ACC112 (cell line): ENCODE results near the gene TP63.

Experiments
- H2AFZ ChIP-seq: fragments of 200-600 bp; sonication (generic); one replicate; pipeline ENCODE4 v1.6.0; 2017; ENCODE audit warnings: antibody characterized with exemption, low read length; ENCODE audit not compliant: unreplicated experiment
- H3K27ac ChIP-seq: fragments of 200-600 bp; sonication (generic); 2 replicates; pipeline ENCODE4 v1.5.1; 2014; ENCODE audit warnings: low read depth, mild to moderate bottlenecking, antibody characterized with exemption, low read length, moderate library complexity
- H3K27me3 ChIP-seq: fragments of 200-600 bp; sonication (generic); 2 replicates; pipeline ENCODE4 v1.6.1; 2014; ENCODE audit warnings: mild to moderate bottlenecking, antibody characterized with exemption, low read length, moderate library complexity, mixed read lengths; ENCODE audit not compliant: insufficient read depth
- H3K36me3 ChIP-seq: fragments of 200-600 bp; sonication (generic); 2 replicates; pipeline ENCODE4 v1.6.1; 2016; ENCODE audit warnings: mild to moderate bottlenecking, antibody characterized with exemption, low read length, moderate library complexity, mixed read lengths; ENCODE audit not compliant: insufficient read depth
- H3K4me1 ChIP-seq: fragments of 200-600 bp; sonication (generic); one replicate; pipeline ENCODE4 v1.6.1; 2016; ENCODE audit warnings: low read length, mixed read lengths; ENCODE audit not compliant: insufficient read depth, unreplicated experiment, control insufficient read depth
- H3K4me3 ChIP-seq: fragments of 200-600 bp; sonication (generic); 2 replicates; pipeline ENCODE4 v1.5.1; 2014; ENCODE audit warnings: mild to moderate bottlenecking, low read depth, low read length
- H3K79me2 ChIP-seq: fragments of 200-600 bp; sonication (generic); one replicate; pipeline ENCODE4 v1.6.0; 2016; ENCODE audit warnings: low read length; ENCODE audit not compliant: control insufficient read depth, unreplicated experiment, insufficient read depth

The TP63 gene

GRCh38 chr3:189908646-189909045 is 277.5 kb downstream of the TP63 start:
- Histone ChIP-seq H3K4me1 (peaks cover 17% of the 10 kb centered on the region), H3K4me3 (peak overlapping the region; percentile 29; the same call in 1 of the 2 replicates), H3K79me2 (no peaks in the 10 kb centered on the region), H3K36me3 (no peaks in the 10 kb centered on the region), H2AFZ (peak overlapping the region; percentile 71), H3K27ac (peak overlapping the region; percentile 8; the same call in 1 of the 2 replicates), H3K27me3 (no peaks in the 10 kb centered on the region)

DNA sequence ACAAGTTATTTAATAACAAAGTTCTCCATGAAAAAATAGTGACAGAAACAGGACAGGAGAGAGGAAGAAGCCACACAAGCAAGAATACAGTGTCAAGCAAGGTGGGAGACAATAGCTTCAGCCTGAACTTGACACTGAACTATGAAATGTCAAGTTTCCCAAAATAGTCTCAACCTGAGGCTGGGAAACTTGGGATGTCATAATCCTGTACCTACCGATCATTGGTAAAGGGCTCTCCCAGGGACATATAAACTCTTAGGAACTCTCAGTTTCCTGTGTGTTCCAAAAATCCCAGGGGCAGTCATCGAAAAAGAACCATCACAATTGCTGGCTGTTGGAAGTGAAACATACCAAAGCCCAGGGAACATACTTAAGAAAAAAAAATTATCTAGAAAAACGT is 277.9 kb downstream of the TP63 start:
- H3K36me3 ChIP-seq: no peaks in the 10 kb centered on the region
- H3K27me3 ChIP-seq: no peaks in the 10 kb centered on the region
- peak overlapping the region; percentile 29; the same call in 1 of the 2 replicates for H3K4me3 ChIP-seq
- H3K4me1 ChIP-seq: peaks cover 22% of the 10 kb centered on the region
- H3K27ac ChIP-seq: peak overlapping the region; percentile 8; the same call in 1 of the 2 replicates
- no peaks in the 10 kb centered on the region for H3K79me2 ChIP-seq
- H2AFZ ChIP-seq: peak overlapping the region; percentile 71

DNA sequence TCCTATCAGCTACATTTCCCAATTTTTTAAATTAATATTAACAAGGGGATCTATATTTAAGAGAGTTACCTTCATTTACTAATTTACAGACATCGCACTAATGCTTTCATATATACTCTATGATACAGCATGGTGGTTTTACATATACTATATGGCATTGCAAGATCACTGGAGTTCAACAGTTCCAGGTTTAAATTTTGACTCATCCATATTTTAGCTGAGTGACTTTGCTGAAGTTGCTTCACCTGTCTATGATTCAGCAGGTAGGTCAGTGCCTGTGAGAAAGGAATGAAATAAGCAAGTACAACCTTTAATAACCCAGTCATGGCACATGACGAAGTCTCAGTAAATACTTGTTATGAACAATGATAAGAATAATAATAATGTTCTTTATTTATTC is 278.4 kb downstream of the TP63 start:
- Histone ChIP-seq H3K4me3 (no peak overlapping the region), H3K79me2 (no peaks in the 10 kb centered on the region), H3K36me3 (no peaks in the 10 kb centered on the region), H3K27ac (no peak overlapping the region), H3K27me3 (no peaks in the 10 kb centered on the region), H3K4me1 (peaks cover 26% of the 10 kb centered on the region), H2AFZ (no peak overlapping the region)

DNA sequence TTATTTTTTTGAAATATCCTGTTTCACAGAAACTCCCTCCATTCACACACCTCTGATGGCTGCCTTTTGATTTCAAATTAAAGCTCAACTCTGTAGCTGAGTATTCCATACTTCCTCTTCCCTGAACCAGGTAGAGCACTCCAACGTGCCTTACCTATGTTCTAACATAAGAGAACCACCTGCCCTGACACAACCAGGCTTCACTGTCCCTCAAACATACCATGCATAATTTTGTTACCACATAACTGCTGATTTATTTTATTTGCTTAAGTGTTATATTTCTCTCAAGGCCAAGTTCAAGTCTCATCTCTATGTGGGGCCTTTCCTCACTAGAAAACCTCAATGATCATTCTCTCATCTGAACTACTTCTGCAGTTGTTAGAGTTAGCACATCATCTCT is 279.8 kb downstream of the TP63 start:
- Histone ChIP-seq H3K79me2 (no peaks in the 10 kb centered on the region), H3K4me3 (no peak overlapping the region), H2AFZ (no peak overlapping the region), H3K27ac (no peak overlapping the region), H3K4me1 (peaks cover 34% of the 10 kb centered on the region), H3K36me3 (no peaks in the 10 kb centered on the region), H3K27me3 (no peaks in the 10 kb centered on the region)

DNA sequence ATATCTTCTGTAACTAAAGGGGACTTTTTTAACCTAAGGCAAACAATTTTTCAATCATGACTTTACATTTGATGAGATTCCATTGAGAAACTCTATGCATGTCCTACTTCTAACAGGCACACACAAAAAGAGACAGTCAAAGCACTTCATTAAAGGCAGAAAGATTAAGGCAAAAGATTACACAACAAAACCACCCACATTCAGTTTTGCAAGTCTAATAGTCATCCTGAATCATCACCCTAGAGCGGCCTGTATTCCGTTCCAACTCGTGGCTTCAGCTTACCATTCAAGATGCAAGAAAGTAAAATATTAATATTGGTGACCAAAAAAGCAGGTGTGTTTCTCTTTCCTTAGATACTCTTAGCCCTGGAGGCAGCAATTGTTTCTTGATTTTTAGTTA is 283.6 kb downstream of the TP63 start:
- Histone ChIP-seq H3K4me1 (peaks cover 27% of the 10 kb centered on the region), H3K4me3 (peak overlapping the region; percentile 8; the same call in 1 of the 2 replicates), H3K79me2 (no peaks in the 10 kb centered on the region), H2AFZ (peak overlapping the region; percentile 19), H3K36me3 (no peaks in the 10 kb centered on the region), H3K27ac (peak overlapping the region; percentile 56), H3K27me3 (no peaks in the 10 kb centered on the region)

DNA sequence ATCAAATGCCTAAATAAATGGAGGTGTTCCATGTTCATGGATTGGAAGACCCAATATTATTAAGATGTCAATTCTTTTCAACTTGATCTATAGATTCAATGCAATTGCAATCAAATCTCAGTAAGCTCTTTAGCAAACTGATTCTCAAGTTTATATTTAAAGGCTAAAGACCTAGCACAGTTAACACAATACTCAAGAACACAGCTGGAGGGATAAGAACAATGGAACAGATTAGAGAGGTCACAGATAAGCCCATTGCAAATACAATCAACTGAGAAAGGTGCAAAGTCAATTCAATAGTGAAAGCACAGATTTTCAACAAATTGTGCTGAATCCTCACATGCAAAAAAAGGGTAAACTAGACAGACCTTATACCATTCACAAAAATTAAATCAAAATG is 290.6 kb downstream of the TP63 start:
- no peak overlapping the region for H3K4me3 ChIP-seq
- H3K36me3 ChIP-seq: no peaks in the 10 kb centered on the region
- H3K27me3 ChIP-seq: no peaks in the 10 kb centered on the region

GRCh38 chr3:189927975-189928895 is 297.0 kb downstream of the TP63 start:
- H3K27me3 ChIP-seq: no peaks in the 10 kb centered on the region
- no peak overlapping the region for H3K27ac ChIP-seq
- no peak overlapping the region for H2AFZ ChIP-seq
- no peak overlapping the region for H3K4me3 ChIP-seq
- H3K79me2 ChIP-seq: no peaks in the 10 kb centered on the region
- H3K4me1 ChIP-seq: no peaks in the 10 kb centered on the region
- no peaks in the 10 kb centered on the region for H3K36me3 ChIP-seq

More for the DNA sequence above, 290.6 kb downstream of the TP63 start:
- no peaks in the 10 kb centered on the region for H3K79me2 ChIP-seq
- no peak overlapping the region for H2AFZ ChIP-seq
- H3K4me1 ChIP-seq: peaks cover 4% of the 10 kb centered on the region
- no peak overlapping the region for H3K27ac ChIP-seq

GRCh38 chr3:189936201-189936945 is 305.2 kb downstream of the TP63 start:
- Histone ChIP-seq H3K27me3 (no peaks in the 10 kb centered on the region), H3K27ac (no peak overlapping the region), H3K36me3 (no peaks in the 10 kb centered on the region), H3K79me2 (no peaks in the 10 kb centered on the region), H2AFZ (no peak overlapping the region), H3K4me3 (no peak overlapping the region), H3K4me1 (peaks cover 22% of the 10 kb centered on the region)

DNA sequence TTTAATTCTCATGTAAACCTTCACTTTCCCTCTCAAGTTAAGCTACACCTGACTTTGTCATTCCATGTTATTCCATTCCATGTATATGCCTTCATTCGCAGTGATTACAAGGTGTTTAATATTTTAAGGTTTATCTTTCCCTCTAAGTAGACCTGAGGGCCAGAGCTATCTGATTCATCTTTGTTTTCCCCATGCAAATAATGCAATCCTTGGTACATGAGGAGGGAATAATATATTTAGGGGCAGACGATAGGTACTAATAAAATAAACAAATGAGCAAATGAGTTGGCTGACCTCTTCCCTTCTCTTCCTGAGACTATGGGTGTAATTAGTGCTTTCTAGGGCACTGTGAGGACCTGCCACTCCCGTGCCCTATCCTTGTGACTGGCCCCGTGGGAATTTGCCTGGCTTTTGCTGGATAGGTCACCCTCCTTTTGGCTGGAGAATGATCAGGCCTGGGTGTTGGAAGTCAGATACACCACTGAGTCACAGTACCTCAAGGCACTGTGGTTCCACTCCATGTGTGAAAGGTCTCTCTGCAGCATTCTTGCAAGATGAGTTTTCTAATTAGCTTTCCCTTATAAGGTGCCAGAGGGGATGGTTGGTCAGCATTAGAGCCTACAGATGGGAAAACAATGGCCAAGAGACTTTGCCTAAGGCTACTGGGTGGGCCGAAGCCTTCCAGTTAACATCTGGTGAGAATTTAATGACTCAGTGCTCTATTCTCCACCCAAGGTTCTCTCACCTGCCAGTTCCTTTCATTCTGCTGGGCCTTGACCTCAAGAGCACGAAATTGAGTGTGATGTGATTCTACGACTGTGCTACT is 306.3 kb downstream of the TP63 start:
- no peaks in the 10 kb centered on the region for H3K79me2 ChIP-seq
- H3K4me3 ChIP-seq: no peak overlapping the region
- H3K27me3 ChIP-seq: no peaks in the 10 kb centered on the region
- no peak overlapping the region for H2AFZ ChIP-seq
- H3K4me1 ChIP-seq: peaks cover 29% of the 10 kb centered on the region
- peak overlapping the region; percentile 49 for H3K27ac ChIP-seq
- H3K36me3 ChIP-seq: no peaks in the 10 kb centered on the region

DNA sequence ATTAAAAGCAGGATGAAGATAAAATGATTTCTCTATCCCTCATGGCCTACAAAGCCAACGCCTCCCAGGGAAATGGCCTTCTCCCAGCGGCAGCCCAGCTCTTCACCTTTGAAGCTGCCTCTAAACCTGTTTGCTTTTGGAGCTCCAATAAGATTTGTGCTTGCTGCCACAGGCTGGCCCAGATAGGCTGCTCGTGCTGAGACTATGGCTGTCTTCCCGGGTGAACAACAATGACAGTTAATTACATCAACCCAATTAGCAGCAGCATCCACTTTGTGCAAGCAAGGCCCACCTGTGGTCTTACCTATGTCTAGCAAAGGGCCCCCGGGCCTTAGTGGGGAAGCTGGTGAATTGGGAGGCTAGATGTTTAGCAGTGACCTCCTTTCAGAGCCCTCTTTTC is 309.9 kb downstream of the TP63 start:
- Histone ChIP-seq H3K79me2 (no peaks in the 10 kb centered on the region), H3K27me3 (no peaks in the 10 kb centered on the region), H3K4me1 (peaks cover 29% of the 10 kb centered on the region), H3K4me3 (no peak overlapping the region), H3K27ac (no peak overlapping the region), H3K36me3 (no peaks in the 10 kb centered on the region), H2AFZ (no peak overlapping the region)
